BLaER1 treated with 17β-estradiol and CSF1 and Interleukin-3, amounts not matched to agents 10 nM and 100 nM (cell line): Measurements from ENCODE around the gene DICER1.
A peak's percentile ranks its signal among the peaks of the same experiment; 100 is the strongest.

Experiments used
- H3K27ac ChIP-seq, 11 experiments: shearing (Covaris generic); formaldehyde crosslinking; 2 replicates each; pipeline ENCODE4 v1.8.1; 2022
- H3K27me3 ChIP-seq, 11 experiments: shearing (Covaris generic); formaldehyde crosslinking; 2 replicates each; pipeline ENCODE4 v1.8.1; 2022
- H3K36me3 ChIP-seq, 11 experiments: shearing (Covaris generic); formaldehyde crosslinking; 2 replicates each; pipeline ENCODE4 v1.8.1; 2022
- H3K4me1 ChIP-seq, 10 experiments: shearing (Covaris generic); formaldehyde crosslinking; 2 replicates each; pipeline ENCODE4 v1.8.1; 2022
- H3K4me2 ChIP-seq, 11 experiments: shearing (Covaris generic); formaldehyde crosslinking; 2 replicates each; pipeline ENCODE4 v1.8.1; 2022
- H3K4me3 ChIP-seq, 10 experiments: shearing (Covaris generic); formaldehyde crosslinking; 2 replicates each; pipeline ENCODE4 v1.8.1; 2022
- H3K9ac ChIP-seq, 11 experiments: shearing (Covaris generic); formaldehyde crosslinking; 2 replicates each; pipeline ENCODE4 v1.8.1; 2022
- H3K9me3 ChIP-seq, 11 experiments: shearing (Covaris generic); formaldehyde crosslinking; replicated peaks in 1 of 11; 2 replicates each; pipeline ENCODE4 v1.8.1; 2022
- H4K20me1 ChIP-seq, 11 experiments: shearing (Covaris generic); formaldehyde crosslinking; 2 replicates each; pipeline ENCODE4 v1.8.1; 2022
- Cebpa-rat ChIP-seq, 11 experiments: shearing (Covaris generic); IDR thresholded peaks; 2 replicates each; pipeline ENCODE4 v1.8.1; 2022

DICER1 gene

DNA sequence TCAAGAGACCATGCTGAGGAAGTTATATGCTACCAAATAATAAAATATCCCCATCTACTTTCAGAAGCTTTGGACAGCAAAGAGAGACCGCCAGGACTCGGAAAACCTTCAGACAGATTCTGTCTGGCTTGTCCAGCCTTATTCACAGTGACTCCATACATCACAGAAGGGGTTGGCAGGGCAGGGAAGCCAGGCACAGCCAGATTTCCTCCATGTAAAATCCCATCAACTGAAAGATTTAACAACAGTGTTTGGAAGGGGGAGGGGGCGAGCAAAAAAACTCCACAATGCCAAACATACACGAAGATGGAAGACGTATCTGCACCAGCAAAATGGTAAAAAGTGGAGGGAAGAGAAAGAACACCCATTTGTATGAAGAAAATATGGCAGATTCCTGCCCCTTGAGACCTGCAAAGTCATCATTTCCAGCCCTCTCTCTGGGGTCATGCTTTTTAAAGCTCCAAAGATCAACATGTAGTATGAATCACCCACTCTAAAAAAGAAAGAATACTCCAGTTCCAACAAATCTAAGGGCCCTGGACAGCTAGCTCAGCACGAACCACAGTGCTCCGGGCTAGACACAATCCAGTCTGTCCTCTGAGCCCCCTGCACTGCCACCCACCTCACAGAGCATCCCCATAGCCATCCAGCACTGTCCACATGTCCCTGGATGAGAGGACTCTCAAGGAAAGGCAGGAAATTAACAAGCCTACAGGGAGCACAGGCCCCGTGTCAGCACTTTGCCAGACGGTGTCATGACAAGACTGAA lies 116.4 kb downstream of the DICER1 start:
- H3K4me2 ChIP-seq: peak overlapping the region in 3 of 11 experiments; percentile 4 to 10 (median 7); a peak in 3 of 22 replicates
- H3K9ac ChIP-seq: no peak overlapping the region
- peaks cover 4 to 25% (median 9%) of the 10 kb centered on the region in 10 experiments; a peak in 18 of 20 replicates for H3K4me1 ChIP-seq
- no peaks in the 10 kb centered on the region for H3K9me3 ChIP-seq
- H4K20me1 ChIP-seq: no peaks in the 10 kb centered on the region
- H3K4me3 ChIP-seq: no peak overlapping the region
- no peaks in the 10 kb centered on the region for H3K36me3 ChIP-seq
- H3K27ac ChIP-seq: no peak overlapping the region
- TF ChIP-seq Cebpa-rat (IDR thresholded peaks at IDR 0.05): no peak
- no peaks in the 10 kb centered on the region for H3K27me3 ChIP-seq

DNA sequence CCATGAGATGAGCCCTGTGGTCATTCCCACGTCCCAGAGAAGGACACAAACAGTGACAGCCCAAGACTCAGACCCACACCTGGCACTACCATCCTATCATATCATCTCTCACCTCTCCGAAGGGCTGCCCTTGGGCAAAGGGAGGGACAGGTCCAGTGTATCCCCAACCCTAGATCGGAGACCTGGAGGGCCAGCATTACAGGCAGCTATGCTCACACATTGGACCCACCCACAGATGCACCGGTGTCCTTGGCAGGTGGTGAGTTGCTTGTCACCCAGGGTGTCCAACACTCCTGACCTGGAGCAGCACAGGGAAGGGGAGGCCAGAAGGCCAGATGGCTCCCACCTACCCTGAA lies 117.4 kb downstream of the DICER1 start:
- Histone ChIP-seq H3K9ac (no peak overlapping the region), H3K4me2 (no peak overlapping the region), H3K36me3 (no peaks in the 10 kb centered on the region), H3K4me3 (no peak overlapping the region), H3K4me1 (peaks cover 9 to 29% (median 16%) of the 10 kb centered on the region in 10 experiments; a peak in 19 of 20 replicates), H3K9me3 (no peaks in the 10 kb centered on the region), H3K27me3 (no peaks in the 10 kb centered on the region), H4K20me1 (no peaks in the 10 kb centered on the region), H3K27ac (no peak overlapping the region)
- TF ChIP-seq Cebpa-rat (IDR thresholded peaks at IDR 0.05): no peak

DNA sequence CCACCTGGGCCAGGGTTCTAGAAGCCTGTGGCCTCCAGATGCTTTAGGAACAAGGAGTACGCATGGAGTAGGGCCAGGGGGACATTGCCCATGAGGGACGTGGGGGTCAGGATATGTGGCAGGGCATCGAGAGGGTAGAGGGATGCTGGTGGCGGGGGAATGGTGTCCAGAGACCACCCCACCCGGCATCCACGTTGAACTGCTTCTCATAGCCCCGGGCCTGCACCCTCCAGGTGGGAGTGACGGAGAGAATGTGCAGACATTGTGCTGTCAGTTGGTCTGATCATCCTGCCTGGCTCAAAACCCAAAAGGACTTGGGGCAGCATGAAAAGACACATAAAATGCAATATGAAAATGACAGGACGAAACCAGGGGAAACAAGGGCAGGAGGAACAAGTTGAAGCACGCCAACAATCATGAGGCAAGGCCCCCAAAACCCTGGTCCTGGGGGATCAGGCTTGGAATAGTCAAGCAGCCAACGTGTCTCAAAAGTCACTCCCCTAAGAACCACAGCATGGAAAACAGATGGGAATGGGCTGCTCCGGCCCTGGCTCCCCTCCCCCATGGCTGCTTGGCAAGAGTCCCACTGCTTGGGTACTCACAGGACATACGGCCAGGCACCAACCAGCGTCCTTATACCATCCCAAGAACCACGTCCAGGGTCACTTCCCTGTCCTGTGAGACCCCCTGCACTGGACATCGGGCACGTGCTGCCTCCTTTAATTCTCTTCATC lies 117.9 kb downstream of the DICER1 start:
- H3K9me3 ChIP-seq: no peaks in the 10 kb centered on the region
- H3K4me1 ChIP-seq: peaks cover 13 to 31% (median 20%) of the 10 kb centered on the region in 10 experiments; a peak in 19 of 20 replicates
- no peaks in the 10 kb centered on the region for H4K20me1 ChIP-seq
- no peak for TF ChIP-seq Cebpa-rat (IDR thresholded peaks at IDR 0.05)
- no peak overlapping the region for H3K9ac ChIP-seq
- H3K4me2 ChIP-seq: no peak overlapping the region
- no peak overlapping the region for H3K27ac ChIP-seq
- H3K27me3 ChIP-seq: no peaks in the 10 kb centered on the region
- H3K4me3 ChIP-seq: no peak overlapping the region
- H3K36me3 ChIP-seq: no peaks in the 10 kb centered on the region

DNA sequence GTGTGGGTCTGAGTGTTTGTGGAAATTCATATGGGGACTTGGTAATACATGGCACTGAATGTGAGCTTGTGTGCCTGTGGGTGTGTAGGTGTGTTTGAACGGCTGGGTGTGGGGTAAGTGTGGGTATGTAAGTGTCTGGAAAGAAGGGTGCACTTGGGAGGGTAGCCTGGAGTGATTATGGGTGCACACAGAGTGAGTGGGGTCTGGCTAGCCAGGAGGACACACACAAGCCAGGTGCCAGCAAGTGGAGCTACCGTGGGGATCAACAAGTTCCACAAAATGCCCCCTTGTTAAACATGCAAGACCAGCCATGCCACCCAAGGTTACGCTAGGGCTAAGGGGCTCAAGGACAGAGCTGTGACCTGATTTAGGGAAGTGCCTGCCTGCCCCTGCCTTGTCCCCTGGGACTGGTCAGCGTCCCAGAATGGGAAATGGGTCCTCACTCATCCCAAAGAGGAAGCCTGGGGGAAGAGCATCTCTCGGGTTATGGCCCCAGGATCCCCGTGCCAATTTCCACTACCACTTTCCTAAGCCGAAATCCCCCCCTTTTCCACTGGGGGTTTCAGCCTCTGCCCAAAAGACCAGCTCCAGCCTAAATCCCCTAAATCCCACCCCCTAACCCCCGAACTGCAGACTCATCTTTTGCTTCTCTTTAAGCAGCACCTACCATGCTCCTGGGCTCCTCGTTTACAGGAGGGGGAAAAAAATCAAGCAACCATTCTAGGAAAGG lies 118.6 kb downstream of the DICER1 start:
- TF ChIP-seq Cebpa-rat (IDR thresholded peaks at IDR 0.05): no peak
- Histone ChIP-seq H3K27me3 (no peaks in the 10 kb centered on the region), H3K36me3 (no peaks in the 10 kb centered on the region), H3K4me3 (no peak overlapping the region), H3K9ac (no peak overlapping the region), H4K20me1 (no peaks in the 10 kb centered on the region), H3K27ac (no peak overlapping the region), H3K9me3 (peaks cover 0 to 4% (median 2%) of the 10 kb centered on the region in 11 experiments; a peak in 4 of 22 replicates), H3K4me1 (peaks cover 13 to 28% (median 24%) of the 10 kb centered on the region in 10 experiments; a peak in 19 of 20 replicates), H3K4me2 (no peak overlapping the region)

DNA sequence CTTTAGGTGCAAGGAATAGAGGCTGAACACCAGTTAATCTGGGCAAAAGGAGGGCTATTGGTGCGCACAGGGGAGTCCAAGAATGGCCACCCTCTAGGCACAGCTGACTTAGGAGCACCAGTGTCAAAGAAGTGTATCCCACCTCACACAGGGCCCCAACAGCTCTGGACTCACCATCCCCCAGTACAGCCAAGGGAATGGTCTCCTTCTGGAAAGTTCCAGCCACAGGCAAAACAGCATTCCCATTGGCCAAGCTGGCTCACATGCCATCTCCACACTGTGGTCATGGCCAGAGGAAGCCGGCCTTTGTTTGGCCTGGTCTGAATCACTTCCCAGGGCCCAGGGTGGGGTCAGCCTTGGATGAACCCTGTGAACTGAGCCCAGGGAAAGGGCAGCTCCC lies 120.1 kb downstream of the DICER1 start:
- H3K9me3 ChIP-seq: peaks cover 3 to 16% (median 12%) of the 10 kb centered on the region in 11 experiments; a peak in 21 of 22 replicates
- H3K9ac ChIP-seq: no peak overlapping the region
- no peak overlapping the region for H3K4me2 ChIP-seq
- H3K27me3 ChIP-seq: no peaks in the 10 kb centered on the region
- peaks cover 13 to 28% (median 24%) of the 10 kb centered on the region in 10 experiments; a peak in 19 of 20 replicates for H3K4me1 ChIP-seq
- no peak overlapping the region for H3K27ac ChIP-seq
- TF ChIP-seq Cebpa-rat (IDR thresholded peaks at IDR 0.05): no peak
- H3K4me3 ChIP-seq: no peak overlapping the region
- H3K36me3 ChIP-seq: no peaks in the 10 kb centered on the region
- no peaks in the 10 kb centered on the region for H4K20me1 ChIP-seq
